ENCODE measurements around the gene CDX1.

The CDX1 gene

GRCh38 chr5:150146862-150147601 is 19.5 kb upstream of the CDX1 start:
- DNase-seq: no peak

- no peak for DNase-seq
Observed at GRCh38 chr5:150147670-150148069, 18.9 kb upstream of the CDX1 start.

GRCh38 chr5:150148117-150148927 is 18.3 kb upstream of the CDX1 start:
- DNase-seq: no peak

GRCh38 chr5:150149618-150150017 is 17.0 kb upstream of the CDX1 start:
- no peak for DNase-seq

- DNase-seq: no peak
Observed at GRCh38 chr5:150152636-150153462, 13.7 kb upstream of the CDX1 start.

- no peak for DNase-seq
Observed at GRCh38 chr5:150153483-150153882, 13.1 kb upstream of the CDX1 start.

GRCh38 chr5:150153957-150154617 is 12.5 kb upstream of the CDX1 start:
- peak; percentile 12 to 60 for DNase-seq

GRCh38 chr5:150154618-150155128 is 11.9 kb upstream of the CDX1 start:
- DNase-seq: no peak

- no peak for DNase-seq
Observed at GRCh38 chr5:150155258-150156026, 11.1 kb upstream of the CDX1 start, which contains the start of gene PDGFRB. PDGFRB (minus strand) TSS chr5:150155845; CDS start chr5:150137047, 18,798 bp downstream.

GRCh38 chr5:150156027-150156368 is 10.6 kb upstream of the CDX1 start:
- no peak for DNase-seq

- no peak for DNase-seq
Observed at GRCh38 chr5:150156540-150156939, 10.0 kb upstream of the CDX1 start.

- no peak for DNase-seq
Observed at GRCh38 chr5:150157168-150157567, 9.4 kb upstream of the CDX1 start.

- no peak for DNase-seq
Observed at GRCh38 chr5:150158170-150158949, 8.2 kb upstream of the CDX1 start.

GRCh38 chr5:150159031-150159430 is 7.5 kb upstream of the CDX1 start:
- DNase-seq: no peak

GRCh38 chr5:150159741-150160179 is 6.8 kb upstream of the CDX1 start:
- peak; percentile 46 to 74 for DNase-seq

GRCh38 chr5:150160448-150161081 is 6.0 kb upstream of the CDX1 start:
- no peak for DNase-seq

- DNase-seq: peak; percentile 68 to 77
Observed at GRCh38 chr5:150161242-150162141, 5.1 kb upstream of the CDX1 start.

GRCh38 chr5:150162142-150162513 is 4.5 kb upstream of the CDX1 start:
- no peak for DNase-seq

GRCh38 chr5:150163035-150163434 is 3.5 kb upstream of the CDX1 start:
- no peak for DNase-seq
